Measurements from ENCODE around the gene TAPBPL.
"Not testable (repeated sequence)": the region's sequence is repeated elsewhere in the genome, so short reads cannot be mapped to it uniquely, and the experiment has no call there.

Gene TAPBPL

DNA sequence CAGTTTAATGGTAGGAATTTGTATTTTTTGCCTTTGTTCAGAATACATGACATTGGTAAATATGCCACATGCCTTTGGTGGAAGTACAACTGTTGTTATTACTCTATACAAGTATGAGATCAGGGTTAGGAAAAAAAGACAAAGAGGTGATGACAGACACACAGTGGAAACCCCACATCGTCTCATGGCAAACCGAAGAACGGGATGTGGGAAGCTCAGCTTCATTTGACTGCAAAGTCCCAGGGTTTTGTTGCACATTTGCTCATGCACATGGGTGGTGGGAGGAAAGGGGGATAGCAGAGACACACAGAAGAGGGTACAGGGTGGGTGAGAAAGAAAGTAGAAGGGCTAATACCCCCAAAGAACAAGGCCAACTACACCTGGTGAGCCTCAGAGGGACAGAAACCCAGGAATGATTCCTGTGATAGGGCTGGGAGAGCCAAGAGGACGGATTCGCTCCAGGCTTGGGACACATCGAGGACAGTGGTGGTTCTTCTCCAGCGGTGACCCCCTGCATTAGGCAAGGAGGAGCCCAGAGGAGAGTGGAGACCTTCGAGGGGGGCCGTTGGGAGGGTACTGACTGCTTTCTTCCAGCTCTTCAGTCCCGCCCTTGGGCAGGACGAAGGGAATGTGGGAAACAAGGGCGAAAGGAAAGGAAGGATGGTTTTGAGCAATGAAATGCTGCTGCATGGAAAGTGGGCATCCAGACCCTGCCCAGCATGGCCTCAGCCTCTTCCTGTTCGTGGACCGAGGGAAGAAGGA lies 10.6 kb downstream of the TAPBPL start:
- DNase-seq, result no peak

- DNase-seq, result no peak
Measured at GRCh38 chr12:6463216-6463615, 11.4 kb downstream of the TAPBPL start.

GRCh38 chr12:6463858-6464257 lies 12.0 kb downstream of the TAPBPL start:
- no peak for DNase-seq

DNA sequence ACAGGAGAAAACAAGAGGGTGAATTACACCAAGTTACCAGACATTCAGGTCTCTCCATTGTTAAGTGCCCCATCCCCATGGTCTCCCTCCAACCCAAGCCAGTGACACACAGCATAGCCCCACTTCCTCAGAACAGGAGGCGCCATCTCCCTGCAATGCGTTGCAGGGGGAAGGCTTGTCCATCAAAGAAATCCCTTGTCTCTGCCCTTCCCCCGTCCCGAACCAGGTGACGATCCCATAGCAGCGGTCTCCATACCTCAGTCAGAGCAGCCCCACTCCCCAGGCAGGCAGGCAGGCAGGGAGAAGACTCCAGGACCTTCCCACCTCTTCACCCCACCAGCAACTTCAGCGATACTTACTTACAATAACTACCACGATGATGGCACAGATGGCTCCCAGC lies 12.7 kb downstream of the TAPBPL start:
- no peak for DNase-seq

GRCh38 chr12:6465467-6466183 lies 13.8 kb downstream of the TAPBPL start:
- peak in 18 of 56 donors; percentile 10 to 75 (median 26) for DNase-seq

DNA sequence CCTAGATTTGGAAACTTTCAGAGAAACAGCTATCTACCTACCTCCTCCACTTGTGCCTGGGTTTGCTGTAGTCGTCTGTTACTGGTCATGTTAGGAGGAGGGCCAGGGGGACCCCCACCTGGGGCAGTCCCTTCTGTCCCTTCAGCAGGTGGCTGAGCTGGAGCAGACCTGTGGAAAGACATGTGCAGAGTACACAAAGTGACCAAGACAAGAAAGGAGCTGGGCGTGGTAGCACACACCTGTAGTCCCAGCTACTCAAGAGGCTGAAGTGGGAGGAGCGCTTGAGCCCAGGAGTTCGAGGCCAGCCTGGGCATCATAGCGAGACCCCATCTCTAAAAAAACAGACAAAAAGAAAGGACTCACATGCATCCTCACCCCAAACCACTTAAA lies 14.3 kb downstream of the TAPBPL start:
- DNase-seq, result no peak

DNA sequence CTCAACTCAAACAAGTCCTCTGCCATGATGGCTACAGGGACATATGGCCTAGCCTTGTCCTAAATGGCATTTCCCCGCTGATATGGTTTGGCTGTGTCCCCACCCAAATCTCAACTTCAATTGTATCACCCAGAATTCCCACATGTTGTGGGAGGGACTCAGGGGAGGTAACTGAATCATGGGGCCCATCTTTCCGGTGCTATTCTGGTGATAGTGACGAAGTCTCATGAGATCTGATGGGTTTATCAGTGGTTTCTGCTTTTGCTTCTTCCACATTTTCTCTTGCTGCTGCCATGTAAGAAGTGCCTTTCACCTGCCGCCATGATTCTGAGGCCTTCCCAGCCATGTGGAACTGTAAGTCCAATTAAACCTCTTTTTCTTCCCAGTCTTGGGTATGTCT lies 14.9 kb downstream of the TAPBPL start:
- not testable (repeated sequence) for DNase-seq

DNA sequence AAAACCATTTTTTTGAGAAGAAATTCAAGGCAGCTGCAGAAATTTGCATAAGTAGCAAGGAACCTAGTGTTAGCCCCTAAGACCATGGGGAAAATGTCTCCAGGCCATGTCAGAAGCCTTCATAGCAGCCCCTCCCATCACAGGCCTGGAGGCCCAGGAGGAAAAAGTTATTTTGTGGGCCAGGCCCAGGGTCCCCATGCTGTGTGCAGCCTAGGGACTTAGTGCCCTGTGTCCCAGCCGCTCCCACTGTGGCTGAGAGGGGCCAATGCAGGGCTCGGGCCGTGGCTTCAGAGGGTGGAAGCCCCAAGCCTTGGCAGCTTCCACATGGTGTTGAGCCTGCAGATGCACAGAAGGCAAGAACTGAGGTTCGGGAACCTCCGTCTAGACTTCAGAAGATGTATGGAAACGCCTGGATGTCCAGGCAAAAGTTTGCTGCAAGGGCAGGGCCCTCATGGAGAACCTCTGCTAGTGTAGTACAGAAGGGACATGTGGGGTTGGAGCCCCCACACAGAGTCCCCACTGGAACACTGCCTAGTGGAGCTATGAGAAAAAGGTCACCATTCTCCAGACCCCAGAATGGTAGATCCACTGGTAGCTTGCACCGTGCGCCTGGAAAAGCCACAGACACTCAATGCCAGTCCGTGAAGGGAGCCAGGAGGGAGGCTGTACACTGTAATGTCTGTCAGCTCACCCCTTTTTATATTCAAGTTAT lies 15.9 kb downstream of the TAPBPL start:
- not testable (repeated sequence) for DNase-seq

DNA sequence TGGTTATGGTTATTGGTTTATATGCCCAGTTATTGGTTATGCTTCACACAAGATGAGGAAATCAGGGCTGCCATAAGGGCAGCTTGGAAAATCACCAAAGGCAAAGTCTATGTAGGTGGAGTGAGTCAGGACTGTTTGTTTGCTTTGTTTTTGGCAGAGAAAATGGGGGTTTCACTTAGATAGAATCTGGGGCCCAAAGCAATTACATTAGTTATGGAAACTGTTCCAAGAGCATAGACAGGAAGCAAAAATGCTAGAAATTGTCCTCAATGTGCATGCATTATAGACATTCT lies 16.4 kb downstream of the TAPBPL start:
- DNase-seq, result no peak

DNA sequence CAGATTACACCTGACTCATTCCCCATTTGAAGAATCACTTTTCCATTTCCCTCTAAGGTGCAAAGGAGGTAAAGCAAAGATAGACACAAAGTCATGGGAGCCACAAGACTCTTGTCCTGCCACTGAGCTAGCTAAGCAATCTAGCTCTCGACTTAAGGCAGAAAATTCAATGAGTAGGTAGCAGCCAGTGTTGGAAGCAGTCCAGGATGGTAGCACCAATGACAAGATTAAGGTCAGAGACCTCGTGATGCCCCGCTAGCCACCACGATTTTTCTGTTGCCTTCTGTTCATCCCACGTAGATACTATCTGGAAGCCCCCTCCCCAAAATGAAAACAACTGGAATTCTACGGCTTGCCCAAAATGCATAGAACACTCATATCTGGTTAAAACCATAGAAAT lies 17.2 kb downstream of the TAPBPL start:
- no peak for DNase-seq

- peak in 2 of 56 donors; percentile 36 to 41 for DNase-seq
Measured at GRCh38 chr12:6469609-6470374, 17.9 kb downstream of the TAPBPL start.

DNA sequence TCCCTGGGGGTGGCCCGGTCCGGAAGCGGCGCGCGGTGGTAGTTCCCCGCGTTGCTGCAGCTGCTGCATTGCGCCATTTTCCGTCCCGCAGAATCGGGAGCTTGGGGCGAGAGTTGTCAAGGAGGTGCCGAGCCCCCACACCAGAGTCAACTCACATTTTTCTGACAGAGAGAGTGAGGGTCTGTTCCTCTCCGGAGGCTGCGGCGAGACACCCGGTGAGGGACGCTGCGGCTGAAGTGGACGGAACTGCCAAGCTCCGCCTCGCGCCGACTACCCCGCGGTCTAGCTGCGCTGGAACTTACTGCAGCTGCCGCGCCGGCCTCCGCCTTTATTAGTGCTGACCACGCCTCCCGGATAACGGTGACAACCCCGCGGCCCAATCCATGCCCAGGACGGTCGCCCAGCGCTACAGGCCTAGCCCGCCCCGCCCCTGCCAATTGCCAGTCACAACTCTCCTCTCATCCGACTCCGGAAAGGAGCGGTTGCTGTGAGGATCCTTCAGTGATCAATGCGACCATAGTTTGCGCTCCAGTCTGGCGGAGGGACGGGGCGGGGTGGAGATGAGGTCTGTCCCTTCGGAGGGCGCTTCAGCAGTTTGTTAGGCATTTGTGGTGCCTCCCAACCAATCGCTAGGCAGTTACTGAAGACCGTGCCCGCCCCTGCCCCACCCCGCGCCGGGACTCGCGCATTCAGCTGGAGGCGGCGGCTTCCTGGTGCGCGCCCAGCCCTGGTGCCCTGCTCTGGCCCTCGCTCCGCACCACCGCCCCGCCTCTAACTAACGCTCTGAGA lies 18.7 kb downstream of the TAPBPL start, which contains the start of gene VAMP1:
Gene VAMP1, minus strand, starts transcription at position 303 of the 789 bp plus-strand sequence. Its CDS starts 146 bp downstream, at position 157.
- peak; percentile 82 to 100 (median 99) for DNase-seq

DNA sequence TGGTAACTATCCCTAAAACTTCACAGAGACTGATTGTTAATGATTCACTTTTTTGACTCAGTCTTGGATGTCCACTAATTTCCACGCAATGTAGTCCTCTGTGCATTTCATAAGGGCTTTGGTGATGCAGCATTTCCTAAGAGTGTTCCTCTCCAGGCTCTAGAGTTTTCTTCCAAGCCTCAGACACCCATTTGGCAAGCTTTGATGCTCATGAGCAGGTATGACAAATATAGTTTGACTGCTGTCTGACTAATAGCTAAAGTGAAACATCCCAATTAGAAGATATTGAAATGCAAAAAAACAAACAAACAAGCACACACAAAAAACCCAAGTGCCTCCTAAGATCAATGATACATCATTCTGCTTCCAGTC lies 20.1 kb downstream of the TAPBPL start:
- no peak for DNase-seq

DNA sequence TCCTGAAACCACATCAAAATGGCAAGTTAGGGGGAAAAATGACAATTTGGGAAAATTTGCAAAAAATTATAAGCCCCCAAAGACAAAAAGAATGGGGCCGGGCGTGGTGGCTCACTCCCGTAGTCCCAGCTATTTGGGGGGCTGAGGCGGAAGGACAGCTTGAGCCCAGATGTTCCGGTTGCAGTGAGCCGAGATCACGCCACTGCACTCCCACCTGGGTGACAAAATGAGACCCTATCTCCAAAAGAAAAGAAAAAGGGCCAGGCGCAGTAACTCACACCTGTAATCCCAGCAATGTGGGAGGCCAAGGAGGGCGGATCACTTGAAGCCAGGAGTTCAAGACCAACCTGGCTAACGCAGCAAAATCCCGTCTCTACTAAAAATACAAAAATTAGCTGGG lies 20.6 kb downstream of the TAPBPL start:
- no peak for DNase-seq

DNA sequence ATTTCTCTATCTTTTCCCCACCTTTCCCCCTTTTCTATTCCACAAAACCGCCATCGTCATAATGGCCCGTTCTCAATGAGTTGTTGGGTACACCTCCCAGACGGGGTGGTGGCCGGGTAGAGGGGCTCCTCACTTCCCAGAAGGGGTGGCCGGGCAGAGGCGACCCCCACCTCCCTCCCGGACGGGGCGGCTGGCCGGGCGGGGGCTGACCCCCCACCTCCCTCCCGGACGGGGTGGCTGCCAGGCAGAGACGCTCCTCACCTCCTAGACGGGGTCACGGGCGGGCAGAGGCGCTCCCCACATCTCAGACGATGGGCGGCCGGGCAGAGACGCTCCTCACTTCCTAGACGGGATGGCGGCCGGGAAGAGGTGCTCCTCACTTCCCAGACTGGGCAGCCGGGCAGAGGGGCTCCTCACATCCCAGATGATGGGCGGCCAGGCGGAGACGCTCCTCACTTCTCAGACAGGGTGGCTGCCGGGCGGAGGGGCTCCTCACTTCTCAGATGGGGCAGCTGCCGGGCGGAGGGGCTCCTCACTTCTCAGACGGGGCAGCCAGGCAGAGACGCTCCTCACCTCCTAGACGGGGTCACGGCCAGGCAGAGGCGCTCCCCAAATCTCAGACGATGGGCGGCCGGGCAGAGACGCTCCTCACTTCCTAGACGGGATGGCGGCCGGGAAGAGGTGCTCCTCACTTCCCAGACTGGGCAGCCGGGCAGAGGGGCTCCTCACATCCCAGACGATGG lies 23.6 kb downstream of the TAPBPL start:
- DNase-seq, result not testable (repeated sequence)

DNA sequence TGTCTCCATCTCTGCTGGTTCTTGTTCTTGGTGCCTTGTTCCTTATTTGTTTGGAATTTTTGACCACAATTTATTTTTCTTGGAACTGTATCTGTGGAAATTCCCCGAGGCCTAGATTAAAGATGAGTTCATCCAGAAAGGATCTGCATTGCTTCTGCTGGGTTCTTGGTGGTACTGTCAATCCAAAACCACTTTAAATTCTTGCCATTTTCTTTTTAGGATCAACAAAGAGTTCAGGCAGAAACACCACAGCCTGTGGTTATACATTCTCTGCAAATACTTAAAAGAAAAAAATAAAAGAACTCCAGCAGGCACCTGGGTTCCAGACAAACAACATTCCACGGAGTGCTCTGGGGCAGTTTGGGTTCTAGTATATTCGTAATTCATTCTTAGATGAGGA lies 24.6 kb downstream of the TAPBPL start:
- DNase-seq, result no peak

GRCh38 chr12:6477601-6478377 lies 25.9 kb downstream of the TAPBPL start:
- not testable (repeated sequence) for DNase-seq

- DNase-seq, result no peak
Measured at GRCh38 chr12:6478416-6478815, 26.6 kb downstream of the TAPBPL start.

DNA sequence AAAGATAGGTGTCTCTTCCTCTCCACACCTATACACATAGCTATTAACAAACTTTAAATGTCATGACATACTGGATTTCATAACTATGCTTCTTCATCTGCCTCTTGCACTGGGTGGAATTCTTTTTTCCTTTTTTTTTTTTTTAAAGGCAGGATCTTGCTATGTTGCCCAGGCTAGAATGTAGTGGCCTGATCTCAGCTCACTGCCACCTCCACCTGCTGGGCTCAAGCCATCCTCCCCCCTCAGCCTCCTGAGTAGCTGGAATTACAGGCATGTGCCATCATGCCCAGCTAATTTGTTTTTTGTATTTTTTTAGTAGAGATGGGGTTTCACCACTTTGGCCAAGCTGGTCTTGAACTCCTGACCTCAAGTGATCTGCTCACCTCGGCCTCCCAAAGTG lies 36.4 kb downstream of the TAPBPL start:
- DNase-seq, result no peak

Data from amygdala (tissue), 56 donors.